GM19023 (cell line): ENCODE data around the gene BOD1L2.

Experiments used
- ATAC-seq: cut with Tn5 transposase; IDR thresholded peaks from one replicate; pipeline ENCODE4 v1.9.1; 2021; ENCODE audit warnings: mild to moderate bottlenecking, moderate library complexity; ENCODE audit not compliant: unreplicated experiment

The BOD1L2 gene

GRCh38 chr18:57149531-57149930 is 2.6 kb downstream of the BOD1L2 start:
- no peak for ATAC-seq

- ATAC-seq = no peak
Measured at GRCh38 chr18:57150081-57150480, 3.2 kb downstream of the BOD1L2 start.

GRCh38 chr18:57150828-57151227 is 3.9 kb downstream of the BOD1L2 start:
- no peak for ATAC-seq

GRCh38 chr18:57154191-57154830 is 7.4 kb downstream of the BOD1L2 start:
- ATAC-seq = no peak

- no peak for ATAC-seq
Measured at GRCh38 chr18:57164401-57164800, 17.5 kb downstream of the BOD1L2 start.

GRCh38 chr18:57167617-57168308 is 20.9 kb downstream of the BOD1L2 start:
- ATAC-seq = no peak

- no peak for ATAC-seq
Measured at GRCh38 chr18:57171026-57171425, 24.1 kb downstream of the BOD1L2 start.

GRCh38 chr18:57175532-57175931 is 28.6 kb downstream of the BOD1L2 start:
- no peak for ATAC-seq

GRCh38 chr18:57185434-57185833 is 38.5 kb downstream of the BOD1L2 start:
- no peak for ATAC-seq

- ATAC-seq = no peak
Measured at GRCh38 chr18:57188851-57189557, 42.1 kb downstream of the BOD1L2 start.

- ATAC-seq = no peak
Measured at GRCh38 chr18:57190026-57190425, 43.1 kb downstream of the BOD1L2 start.

GRCh38 chr18:57194070-57194469 is 47.2 kb downstream of the BOD1L2 start:
- no peak for ATAC-seq

- ATAC-seq = no peak
Measured at GRCh38 chr18:57194622-57195021, 47.7 kb downstream of the BOD1L2 start.

- no peak for ATAC-seq
Measured at GRCh38 chr18:57195341-57195740, 48.5 kb downstream of the BOD1L2 start.

- ATAC-seq = no peak
Measured at GRCh38 chr18:57197261-57197660, 50.4 kb downstream of the BOD1L2 start.

- ATAC-seq = no peak
Measured at GRCh38 chr18:57198073-57198472, 51.2 kb downstream of the BOD1L2 start.
